Right lobe of liver (tissue), 4 donors: ENCODE measurements around the gene SUPT6H.

ENCODE experiments used
- CTCF ChIP-seq, 4 donors: fragments of 200-600 bp in 3 of 4; fragments of 450-650 bp in 1 of 4; IDR thresholded peaks; one replicate each; pipeline versions ENCODE4 v1.5.1 to v1.8.0; 2016 to 2022; ENCODE audit warnings: antibody characterized with exemption in 4 of 4, mild to moderate bottlenecking in 2 of 4
- POLR2A ChIP-seq: fragments of 450-650 bp; IDR thresholded peaks from one replicate; pipeline ENCODE4 v1.6.1; 2017; ENCODE audit warnings: antibody characterized with exemption, mild to moderate bottlenecking
- donor health status: DM: no; HTN: no; CAD: no.
- donor health status: DM: no; HTN: no; CAD: no.
- donor health status: DM: no; HTN: yes; CAD: no.

- TF ChIP-seq CTCF (IDR thresholded peaks at IDR 0.05) = no peak
- no peak for TF ChIP-seq POLR2A
Observed at GRCh38 chr17:28645576-28645939, 16.4 kb upstream of the SUPT6H start.
